Stimulated activated CD8-positive, alpha-beta memory T cell treated with anti-CD3 and anti-CD28 coated beads, Interleukin-15, amount 100 ng/mL, for 1 hour (primary cell): ENCODE measurements around the gene DSCAM.

ENCODE experiments used
- DNase-seq: peaks from one replicate; pipeline ENCODE4 v3.0.0-alpha.2; 2020; ENCODE audit warnings: low read depth

DSCAM gene

DNA sequence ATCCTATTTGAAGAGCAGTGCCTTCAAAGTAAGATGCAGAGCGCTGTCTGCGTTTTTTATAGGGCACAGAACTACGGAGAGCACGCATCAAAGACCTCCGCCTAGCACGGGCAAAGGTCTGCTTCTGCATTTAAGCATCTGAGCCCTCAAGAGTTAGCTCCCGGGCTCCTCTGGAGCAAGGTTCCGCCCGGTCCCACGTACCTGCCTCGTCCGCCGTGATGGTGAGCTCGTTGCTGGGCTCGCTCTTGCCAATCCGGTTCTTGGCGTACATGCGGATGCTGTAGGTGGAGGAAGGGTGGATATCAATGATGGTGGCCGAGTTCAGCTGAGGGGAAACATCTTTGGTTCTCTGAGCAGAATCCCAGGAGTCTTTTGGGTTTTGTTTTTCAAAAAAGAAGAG lies 668.2 kb downstream of the DSCAM start:
- no peak for DNase-seq

DNA sequence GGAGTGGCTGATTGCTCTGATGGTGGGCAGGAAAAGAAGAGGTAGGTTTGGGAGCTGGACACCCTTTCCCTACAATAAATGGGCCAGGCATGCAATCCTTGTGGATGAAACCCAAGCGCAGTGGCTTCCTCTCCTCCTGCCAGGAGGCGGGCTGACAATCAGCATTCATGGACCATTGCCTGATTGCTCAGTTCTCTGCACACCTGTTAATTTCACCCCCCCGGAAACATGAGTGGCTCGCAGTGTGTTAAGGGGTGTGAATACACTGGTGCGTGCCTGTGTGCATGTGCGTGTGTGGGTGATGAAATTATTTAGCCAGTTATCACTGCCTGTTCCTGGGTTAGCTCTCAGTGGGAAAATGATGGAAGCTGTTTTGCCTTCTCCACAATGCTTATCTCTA lies 669.0 kb downstream of the DSCAM start:
- DNase-seq, result no peak

DNA sequence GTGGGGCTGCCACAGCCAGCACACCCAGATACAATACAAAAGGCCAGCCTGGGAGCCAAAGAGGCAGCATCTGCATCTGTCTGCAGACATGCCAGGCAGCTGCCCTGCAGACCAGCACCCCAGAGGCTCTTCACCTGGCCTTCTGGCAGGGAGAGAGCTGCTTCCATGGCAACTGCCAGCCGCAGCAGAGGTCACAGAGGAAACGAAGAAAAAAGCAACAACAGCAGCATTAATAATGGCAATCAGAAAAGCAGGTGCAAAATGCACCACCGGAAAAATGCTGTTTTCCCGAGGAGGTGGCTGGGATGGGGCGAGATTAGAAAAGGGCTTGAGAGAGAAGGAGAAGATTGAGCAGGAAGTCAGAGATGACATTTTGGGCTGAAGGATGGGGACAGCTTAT lies 670.2 kb downstream of the DSCAM start:
- DNase-seq, result no peak

DNA sequence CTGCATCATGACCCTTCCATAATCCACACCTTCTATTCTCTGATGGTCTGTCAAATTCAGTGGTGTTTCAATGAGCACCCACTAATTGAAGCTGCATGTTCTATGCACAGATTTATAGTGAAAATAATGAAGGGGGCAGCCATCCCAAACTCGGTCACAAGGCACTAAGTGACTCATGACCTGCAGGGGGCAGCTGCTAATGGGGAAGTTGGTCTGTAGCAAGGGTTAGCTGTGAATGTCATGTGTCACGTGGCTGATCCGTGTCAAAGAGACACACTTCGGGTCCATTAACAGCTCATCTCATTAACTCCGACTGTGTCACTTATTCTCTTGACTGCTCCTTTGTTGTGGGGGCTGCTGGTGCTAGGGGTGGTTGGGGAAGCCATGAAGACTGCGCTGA lies 673.1 kb downstream of the DSCAM start:
- no peak for DNase-seq

DNA sequence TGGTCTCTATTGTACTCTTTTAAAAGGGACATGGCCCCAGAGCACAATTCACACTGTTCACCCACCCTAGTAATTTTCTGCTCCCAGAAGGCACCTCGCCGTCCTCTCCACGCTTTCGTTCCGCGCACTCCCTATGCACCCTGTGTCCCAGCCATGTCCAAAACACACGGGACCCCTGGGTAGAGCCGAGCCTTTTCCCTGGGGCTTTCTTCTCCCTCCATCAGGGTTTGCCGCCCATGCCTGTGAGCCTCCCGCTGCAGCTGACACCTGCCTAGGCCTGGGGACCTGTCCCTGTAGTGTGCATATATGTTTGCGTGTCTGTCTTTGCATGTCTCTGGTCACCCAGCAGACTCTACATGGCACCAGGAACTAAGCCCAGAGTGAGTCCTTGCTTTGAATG lies 677.0 kb downstream of the DSCAM start:
- no peak for DNase-seq

DNA sequence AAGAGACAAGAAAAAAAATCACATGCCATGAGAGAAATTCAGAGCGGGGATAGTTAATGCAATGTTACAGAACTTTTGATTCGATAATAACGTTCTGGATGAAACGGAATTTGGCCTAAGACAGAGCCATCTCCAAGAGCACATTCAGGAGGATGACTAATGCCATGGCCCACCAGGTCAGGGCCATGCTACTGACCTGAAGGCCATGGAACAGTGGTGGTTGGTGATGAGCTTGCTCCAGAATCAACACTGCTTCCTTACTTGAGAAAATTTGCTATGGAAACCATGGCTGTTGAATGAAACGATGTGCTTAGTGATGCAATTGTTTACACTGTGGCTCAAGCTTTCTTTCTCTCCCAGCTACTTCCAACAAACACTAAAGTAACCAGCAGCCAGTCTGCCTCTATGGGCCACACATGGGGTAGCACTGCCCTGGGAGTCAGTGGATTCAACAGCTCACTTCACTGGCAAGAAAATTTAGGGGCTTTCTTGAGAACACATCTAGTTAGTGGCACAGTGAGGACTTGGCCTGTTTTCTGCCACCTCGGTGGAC lies 680.6 kb downstream of the DSCAM start:
- DNase-seq, result no peak

DNA sequence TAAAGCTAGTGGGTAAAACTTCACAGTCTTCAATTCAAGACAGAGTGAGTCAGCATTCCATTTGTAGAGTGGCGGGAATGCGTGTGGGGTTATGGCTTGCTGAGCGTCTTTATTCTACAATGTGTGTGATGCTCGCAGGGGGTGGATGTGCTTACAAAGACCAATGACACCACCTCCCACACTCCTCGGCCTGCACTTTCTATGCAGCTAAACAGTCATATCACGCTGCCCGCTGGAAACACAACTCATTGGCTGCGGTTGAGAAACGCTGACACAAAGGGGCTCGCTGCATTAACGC lies 681.2 kb downstream of the DSCAM start:
- DNase-seq, result no peak

DNA sequence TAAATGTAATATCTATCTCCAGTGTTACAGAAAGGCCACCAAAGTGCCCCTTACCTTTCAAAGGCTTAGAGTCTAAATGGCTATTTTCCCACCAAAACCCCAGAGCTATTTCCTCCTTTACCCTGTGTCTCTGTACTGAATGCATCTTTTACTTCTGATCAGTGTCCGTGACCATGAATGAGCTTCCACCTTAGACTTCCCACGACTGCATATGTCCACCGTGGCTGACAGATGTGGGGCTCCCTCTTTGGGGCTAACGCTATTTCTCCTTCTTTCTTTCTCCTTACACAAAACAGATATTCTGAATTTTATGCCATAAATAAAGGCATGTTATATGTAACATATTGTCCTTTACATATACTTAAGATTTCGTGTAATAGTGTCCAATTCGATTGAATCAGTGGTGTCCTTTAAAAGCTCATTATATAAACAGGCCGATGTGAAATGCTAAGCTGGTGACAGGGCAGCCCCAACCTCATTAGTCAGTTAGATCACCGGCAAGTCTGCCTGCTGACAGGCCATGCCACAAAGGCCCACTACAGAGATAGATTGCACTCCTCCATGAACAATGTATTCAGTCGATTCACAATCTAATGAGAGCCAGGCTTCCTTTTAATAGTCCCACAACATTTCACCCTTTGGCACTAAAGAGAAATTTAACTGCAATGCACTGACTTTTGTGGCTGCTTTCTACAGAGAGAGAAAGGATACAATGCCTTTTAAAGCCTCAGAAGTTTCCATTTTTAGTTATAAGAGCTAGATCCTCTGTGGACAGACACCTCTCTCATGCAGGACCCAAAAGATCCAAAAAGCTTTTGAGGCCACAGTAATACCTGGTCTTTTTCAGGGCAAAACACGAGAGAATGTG lies 681.8 kb downstream of the DSCAM start:
- no peak for DNase-seq

DNA sequence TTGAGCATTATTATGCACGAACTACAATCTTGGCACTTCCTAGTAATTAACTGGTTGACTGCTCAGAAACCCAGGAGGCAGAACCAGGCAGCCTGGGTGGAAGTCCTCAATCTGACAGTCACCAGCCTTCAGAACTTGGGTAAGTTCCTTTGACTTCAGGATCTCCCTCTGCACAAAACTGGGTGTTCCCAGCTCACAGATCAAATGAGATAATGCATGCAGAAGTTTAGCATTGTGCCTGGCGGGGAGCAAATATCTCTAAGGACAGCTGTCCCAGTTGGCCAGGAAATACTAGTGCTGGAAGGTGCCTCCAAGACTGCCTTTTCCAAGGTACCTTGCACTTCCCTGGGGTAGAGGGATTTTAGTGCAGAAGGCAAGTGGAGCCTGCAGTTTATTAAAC lies 684.9 kb downstream of the DSCAM start:
- DNase-seq, result no peak

DNA sequence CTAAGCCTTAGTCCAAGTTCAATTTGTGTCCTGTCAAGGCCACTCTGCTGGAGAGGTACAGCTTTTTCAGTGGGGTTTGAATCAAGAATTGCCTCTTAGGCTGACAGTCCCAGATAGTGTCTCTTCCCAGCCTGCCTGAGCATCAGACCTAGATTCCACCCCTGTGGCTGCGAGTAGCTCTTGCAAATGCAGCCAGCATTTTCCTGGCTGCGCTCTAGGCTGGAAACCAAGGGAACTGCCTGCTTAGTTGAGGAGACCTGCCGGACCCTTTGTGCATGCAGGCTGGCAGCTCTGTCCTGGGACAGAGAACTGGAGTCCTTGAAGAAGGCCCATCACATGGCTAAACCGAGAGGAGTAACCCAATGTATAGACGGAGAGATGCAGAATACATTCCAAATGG lies 686.0 kb downstream of the DSCAM start:
- DNase-seq, result no peak

DNA sequence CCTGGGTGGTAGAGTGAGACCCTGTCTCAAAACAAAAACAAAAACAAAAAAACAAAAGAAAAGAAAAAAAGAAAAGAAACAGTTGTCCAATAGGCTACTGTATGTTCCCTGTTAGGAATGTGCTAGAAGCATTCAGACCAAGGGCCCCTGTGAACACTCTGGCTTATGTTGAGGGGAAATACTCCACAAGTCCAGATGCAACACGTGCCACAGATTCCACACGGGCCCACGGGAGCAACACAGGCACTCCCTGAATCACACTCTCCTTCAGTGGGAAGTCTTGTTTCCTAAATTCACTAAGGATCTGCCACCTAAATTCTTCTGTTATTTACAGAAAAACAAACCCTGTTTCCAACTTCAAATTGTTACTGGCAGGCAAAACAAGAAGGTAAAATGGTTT lies 688.6 kb downstream of the DSCAM start:
- DNase-seq, result no peak

DNA sequence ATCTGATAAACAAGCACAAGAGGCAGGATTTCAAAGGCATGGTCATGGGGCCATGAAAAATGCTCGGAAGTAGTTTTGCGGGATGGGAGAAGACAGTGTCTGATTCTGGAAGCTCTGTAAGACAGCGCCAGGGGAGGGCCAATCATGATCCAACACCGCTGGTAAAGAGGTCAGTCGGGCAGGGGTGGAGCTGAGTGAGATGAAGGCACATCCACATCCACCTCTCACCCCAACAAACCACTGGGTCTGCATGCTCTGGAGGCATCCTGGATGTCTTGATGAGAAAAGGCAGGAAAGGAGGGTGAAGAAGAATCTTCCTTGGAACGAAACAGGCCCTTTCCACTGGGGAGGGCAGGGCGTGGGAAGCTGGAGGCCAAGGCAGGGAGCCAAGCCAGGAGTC lies 691.4 kb downstream of the DSCAM start:
- DNase-seq, result no peak

DNA sequence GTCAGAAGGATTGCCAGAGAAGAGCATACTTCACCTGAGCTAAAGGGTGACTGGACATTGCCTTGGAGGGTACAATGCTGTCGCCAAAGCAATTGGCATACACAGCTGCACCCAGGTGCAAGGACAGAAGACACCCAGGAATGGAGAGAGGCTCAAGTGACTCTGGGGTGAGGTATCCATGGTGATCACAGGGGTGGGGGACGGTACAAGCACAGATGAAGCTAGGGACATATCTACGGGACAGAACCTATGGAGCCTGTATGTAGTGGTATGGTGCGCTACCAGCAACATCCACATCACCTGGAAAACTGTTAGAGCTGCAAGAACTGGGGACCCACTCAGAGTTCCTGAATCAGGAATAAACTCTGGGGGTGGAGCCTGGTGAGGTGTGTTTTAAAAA lies 693.6 kb downstream of the DSCAM start:
- no peak for DNase-seq

DNA sequence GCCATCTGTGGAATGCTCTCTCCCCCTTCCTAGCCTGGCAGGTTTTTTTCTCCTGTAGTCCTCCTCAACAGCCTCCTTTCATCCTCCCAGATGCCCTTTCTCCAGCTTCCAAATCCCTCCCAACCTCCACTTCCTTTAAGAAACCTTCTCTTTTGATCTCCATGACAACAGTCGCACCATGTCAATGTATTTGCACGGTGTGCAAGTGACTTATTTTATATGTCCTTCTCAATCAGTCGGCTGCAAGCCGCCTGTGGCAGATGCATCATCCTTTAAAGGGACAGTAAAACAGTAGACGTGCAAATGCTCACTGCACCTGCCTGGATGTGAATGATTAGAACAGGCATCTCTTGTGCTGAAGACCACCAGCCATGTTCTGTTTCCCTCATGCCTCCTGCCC lies 694.5 kb downstream of the DSCAM start:
- no peak for DNase-seq

DNA sequence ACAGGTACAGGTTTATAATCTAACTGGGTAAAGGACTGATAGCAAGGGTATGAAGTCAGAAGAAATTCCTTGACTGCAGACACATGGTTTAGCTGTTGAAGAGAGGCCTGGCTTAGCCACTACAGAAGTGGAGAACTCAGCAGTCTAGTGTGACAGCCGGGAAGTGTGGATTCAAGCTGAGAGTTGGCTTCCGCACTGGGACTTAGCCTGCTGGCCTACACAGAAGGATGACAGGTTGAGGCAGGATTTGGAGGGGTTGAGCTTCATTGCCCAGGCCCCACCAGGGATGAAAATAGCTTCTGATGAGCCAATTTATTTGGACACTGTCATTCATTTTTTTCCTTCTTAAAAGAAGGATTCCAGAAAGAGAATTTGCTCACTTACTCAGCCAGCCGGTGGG lies 695.3 kb downstream of the DSCAM start:
- DNase-seq, result no peak

DNA sequence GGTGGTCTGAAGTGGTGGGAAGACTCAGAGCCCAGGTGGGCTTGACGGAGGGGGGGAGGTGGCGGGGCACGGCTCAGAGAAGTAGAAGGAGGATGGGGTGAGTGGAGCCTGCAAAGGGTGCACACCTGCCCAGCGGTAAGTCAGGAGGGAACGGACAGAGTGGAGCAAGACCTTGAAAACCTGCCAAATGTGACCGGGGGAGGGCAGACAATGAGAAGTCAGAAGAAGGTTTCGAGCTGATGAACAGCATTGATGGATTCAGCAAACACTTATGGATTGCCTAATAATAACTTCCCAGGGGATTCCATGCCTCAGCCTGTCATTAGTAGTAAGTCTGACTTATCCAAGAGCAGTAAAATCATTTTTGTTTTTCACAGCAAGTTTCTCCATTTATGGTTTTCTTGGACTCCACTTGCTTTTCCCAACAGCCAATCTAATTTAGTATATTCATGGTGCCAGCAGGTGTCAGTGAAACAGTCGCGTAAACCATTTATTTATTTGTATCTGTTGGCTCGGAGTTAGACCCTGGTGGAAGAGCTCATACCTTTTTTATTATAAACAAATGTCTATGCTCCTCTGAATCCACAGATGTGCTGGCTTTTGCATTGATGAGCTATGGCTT lies 700.6 kb downstream of the DSCAM start:
- no peak for DNase-seq

DNA sequence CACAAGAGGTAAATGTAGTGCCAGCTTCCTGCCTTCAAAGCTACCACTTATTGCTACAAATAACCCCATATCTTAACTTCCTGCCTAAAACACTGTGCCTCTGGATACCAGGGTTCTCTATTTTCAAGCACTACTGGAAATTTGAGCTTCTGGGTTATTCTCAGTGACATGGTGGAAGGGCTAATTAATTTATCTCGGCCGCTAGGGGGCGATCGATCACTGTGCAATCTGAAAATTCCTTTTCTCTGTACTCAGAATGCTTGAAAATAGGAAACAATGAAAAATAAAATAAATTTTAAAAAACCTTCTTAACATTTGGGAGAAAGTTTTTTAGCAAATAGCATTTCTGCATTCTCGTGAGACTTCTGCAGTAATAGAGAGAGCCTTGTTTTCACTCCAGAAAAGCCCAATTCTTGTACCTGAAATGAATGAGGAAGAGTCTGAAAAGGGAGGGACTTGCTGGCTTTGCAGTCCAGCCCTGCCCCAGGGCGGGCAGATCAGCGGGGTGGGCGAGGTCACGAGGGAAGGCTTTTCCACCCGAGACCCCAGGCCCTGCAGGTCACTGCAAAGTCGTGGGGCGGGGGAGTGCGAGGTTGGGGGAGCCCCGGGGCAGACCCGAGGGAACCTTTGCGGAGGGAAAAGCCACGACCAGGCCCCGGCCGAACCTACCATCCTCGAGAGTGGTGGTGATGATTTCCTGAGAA lies 703.0 kb downstream of the DSCAM start:
- peak; percentile 2 for DNase-seq

DNA sequence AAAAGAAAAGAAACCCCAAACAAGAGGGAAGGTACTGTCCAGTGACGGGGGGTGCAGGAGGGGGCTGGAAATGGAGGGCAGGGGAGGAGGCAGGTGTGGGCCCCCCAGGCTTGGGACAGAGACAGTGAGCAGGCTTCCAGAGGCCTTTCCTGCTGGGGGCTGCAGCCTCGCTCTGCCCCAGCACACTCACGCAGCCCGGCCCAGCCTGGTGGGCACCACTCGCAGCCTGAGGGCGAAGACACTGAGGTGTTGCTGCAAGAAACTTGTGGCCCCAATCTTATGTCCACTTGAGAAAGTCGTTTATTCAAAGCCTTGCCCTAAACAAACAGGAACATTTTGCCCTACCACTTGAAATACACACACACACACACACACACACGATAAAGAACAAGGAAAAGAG lies 705.3 kb downstream of the DSCAM start:
- DNase-seq, result no peak

DNA sequence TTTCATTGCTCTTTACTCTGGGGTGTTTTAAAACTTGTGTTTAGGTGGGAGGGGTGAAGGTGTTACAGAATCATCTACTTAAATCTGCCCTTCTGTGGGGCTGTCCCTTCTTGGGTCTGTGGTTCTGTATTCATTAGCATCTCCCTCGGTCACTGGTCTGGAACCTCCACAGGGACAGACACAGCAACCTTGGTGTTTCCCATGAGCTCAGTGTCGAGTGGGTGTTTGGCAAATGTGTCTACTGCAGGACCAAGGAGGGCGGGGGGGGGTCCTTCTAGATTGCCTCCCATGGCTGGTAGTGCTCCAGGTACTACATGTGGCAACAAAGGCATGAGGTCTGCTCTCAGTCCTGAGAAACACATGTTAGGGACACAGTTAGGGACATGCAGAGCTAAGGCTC lies 706.3 kb downstream of the DSCAM start:
- DNase-seq, result no peak

DNA sequence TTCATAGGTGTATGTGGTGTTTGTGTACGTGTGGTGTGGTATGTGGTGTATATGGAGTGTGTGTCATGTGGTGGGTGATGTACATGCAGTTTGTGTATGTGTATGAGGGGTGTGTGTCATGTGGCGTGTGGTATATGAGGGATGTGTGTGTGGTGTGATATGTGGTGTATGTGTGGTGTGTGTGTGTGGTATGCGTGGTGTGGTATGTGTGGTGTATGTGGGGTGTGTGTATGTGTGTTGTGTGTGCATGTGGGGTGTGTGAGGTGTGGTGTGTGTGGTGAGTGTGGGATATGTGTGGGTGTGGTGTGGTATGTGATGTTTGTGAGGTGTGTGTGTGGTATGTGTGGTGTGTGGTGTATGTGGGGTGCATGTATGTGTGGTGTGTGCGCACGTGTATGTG lies 707.3 kb downstream of the DSCAM start:
- no peak for DNase-seq

DNA sequence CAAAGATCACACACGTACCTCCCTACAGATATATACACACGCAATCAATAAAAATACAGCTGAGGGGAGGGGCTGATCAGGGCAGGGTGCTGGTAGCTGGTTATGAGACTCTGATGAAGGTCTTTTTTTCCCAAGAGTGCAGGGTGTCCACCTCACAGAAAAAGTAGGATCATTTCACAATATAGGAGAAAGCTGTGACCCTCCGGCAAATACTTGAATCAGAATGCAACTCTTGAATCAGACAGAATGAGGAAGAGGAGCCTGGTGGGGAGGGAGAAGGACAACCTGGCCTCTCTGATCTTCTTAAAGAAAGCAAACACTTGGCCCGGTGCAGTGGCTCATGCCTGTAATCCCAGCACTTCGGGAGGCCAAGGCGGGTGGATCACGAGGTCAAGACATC lies 710.4 kb downstream of the DSCAM start:
- no peak for DNase-seq

DNA sequence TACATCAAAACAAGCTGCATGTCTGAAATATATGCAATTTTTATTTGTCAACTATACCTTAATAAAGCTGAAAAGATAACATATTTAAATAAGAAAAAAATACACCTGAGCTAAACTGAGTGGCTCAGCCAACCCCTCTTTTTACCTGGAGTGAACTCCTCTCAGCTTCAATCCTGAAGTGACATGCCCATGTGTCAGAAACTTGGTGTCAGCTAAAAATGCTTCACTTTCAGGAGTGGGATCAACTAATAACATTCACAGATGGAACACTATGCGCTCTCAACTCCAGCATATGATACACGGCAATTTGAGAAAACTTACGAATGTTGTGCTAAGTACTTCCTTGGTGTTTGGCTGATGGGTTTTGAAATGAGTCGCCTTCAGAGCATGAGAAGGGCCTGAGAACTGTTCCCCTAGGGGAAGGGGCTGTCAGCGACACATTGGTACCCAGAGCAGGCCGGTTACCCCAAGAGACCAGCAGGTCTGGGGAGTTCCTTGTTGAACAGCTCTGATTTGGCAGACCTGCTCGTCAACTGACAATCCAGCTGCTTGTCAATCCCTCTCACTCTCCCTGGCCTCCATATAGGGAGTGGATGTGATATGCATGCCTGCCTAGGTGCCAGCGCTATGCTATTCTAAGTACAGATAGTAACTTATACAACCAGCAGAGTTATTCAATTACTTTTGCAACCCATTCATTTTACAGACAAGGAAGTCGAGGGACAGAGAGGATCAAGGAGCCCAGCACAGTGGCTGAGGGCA lies 712.0 kb downstream of the DSCAM start:
- DNase-seq, result no peak
